Liver (tissue), 9 donors: ENCODE results near the gene SETD1B. TPM values are rescaled to one million over a fixed set of nuclear protein-coding genes. Genes with fewer than 3 reads are reported as not detected.
A peak's percentile ranks its signal among the peaks of the same experiment; 100 is the strongest.

Experiments used
- DNase-seq: peaks from one replicate; pipeline ENCODE4 v3.0.0-alpha.2; 2017; ENCODE audit warnings: low spot score
- H3K27ac ChIP-seq, 2 donors: one replicate each; pipeline ENCODE4 v1.7.0; 2013; ENCODE audit warnings: inconsistent platforms in 2 of 2, low read length in 2 of 2, control low read depth in 1 of 2, low read depth in 1 of 2, mild to moderate bottlenecking in 1 of 2
- H3K27me3 ChIP-seq, 4 donors: one replicate each; pipeline versions ENCODE4 v1.6.1 to v1.7.0; 2013; ENCODE audit warnings: low read length in 3 of 4, inconsistent platforms in 1 of 4, mild to moderate bottlenecking in 1 of 4, moderate library complexity in 1 of 4; ENCODE audit not compliant: control insufficient read depth in 4 of 4, insufficient read depth in 4 of 4
- H3K36me3 ChIP-seq, 4 donors: one replicate each; pipeline versions ENCODE4 v1.6.1 to v1.7.0; 2013; ENCODE audit warnings: low read length in 3 of 4, mild to moderate bottlenecking in 3 of 4, low read depth in 1 of 4, moderate library complexity in 1 of 4; ENCODE audit not compliant: control insufficient read depth in 4 of 4, insufficient read depth in 3 of 4
- H3K4me1 ChIP-seq, 4 donors: one replicate each; pipeline versions ENCODE4 v1.6.1 to v1.7.0; 2013; ENCODE audit warnings: low read length in 3 of 4, mild to moderate bottlenecking in 3 of 4, moderate library complexity in 1 of 4; ENCODE audit not compliant: control insufficient read depth in 4 of 4, insufficient read depth in 4 of 4
- H3K4me3 ChIP-seq, 3 donors: one replicate each; pipeline versions ENCODE4 v1.6.1 to v1.7.0; 2013; ENCODE audit warnings: low read length in 3 of 3, control low read depth in 1 of 3, low read depth in 1 of 3, mild to moderate bottlenecking in 1 of 3
- H3K9ac ChIP-seq, 2 donors: one replicate each; pipeline ENCODE4 v1.7.0; 2013; ENCODE audit warnings: low read length in 2 of 2, mild to moderate bottlenecking in 2 of 2, moderate library complexity in 2 of 2, control low read depth in 1 of 2, low read depth in 1 of 2
- H3K9me3 ChIP-seq, 4 donors: one replicate each; pipeline versions ENCODE4 v1.6.1 to v1.7.0; 2013; ENCODE audit warnings: low read length in 3 of 4; ENCODE audit not compliant: control insufficient read depth in 4 of 4
- HNF4A ChIP-seq, 2 donors: conservative IDR thresholded peaks; 2 replicates each; pipeline ENCODE4 v1.6.1; 2016; ENCODE audit warnings: antibody characterized with exemption in 2 of 2, mild to moderate bottlenecking in 2 of 2
- NR2F2 ChIP-seq: IDR thresholded peaks from 2 replicates; pipeline ENCODE4 v1.6.1; 2016; ENCODE audit warnings: antibody characterized with exemption
- RAD21 ChIP-seq, 2 donors: IDR thresholded peaks; 2 replicates each; pipeline ENCODE4 v1.6.1; 2016; ENCODE audit warnings: antibody characterized with exemption in 2 of 2, mild to moderate bottlenecking in 2 of 2
- RXRA ChIP-seq, 2 donors: IDR thresholded peaks; 2 replicates each; pipeline ENCODE4 v1.6.1; 2017 to 2018; ENCODE audit warnings: antibody characterized with exemption in 2 of 2, mild to moderate bottlenecking in 1 of 2
- SP1 ChIP-seq: IDR thresholded peaks from 2 replicates; pipeline ENCODE4 v1.6.1; 2018; ENCODE audit warnings: antibody characterized with exemption, mild to moderate bottlenecking
- TAF1 ChIP-seq: conservative IDR thresholded peaks from 2 replicates; pipeline ENCODE4 v1.6.1; 2016; ENCODE audit warnings: antibody characterized with exemption, mild to moderate bottlenecking
- YY1 ChIP-seq: IDR thresholded peaks from 2 replicates; pipeline ENCODE4 v1.6.1; 2016; ENCODE audit warnings: antibody characterized with exemption, mild to moderate bottlenecking
- WGBS: extraction: QIAGEN DNeasy Blood & Tissue Kit; methylation state at CpG from one replicate; pipeline ENCODE4 v1.1.7; 2013; 5-methylcytosine and 5-hydroxymethylcytosine counted together
- polyA plus RNA-seq, 2 donors: library from polyadenylated mRNA; stranded (reverse) in 1 of 2; unstranded in 1 of 2; fragments of 200-250 nt in 1 of 2; fragments of >200 nt in 1 of 2; fragmentation: Nextera tagmentation in 1 of 2; extraction: Ambion mirVana in 1 of 2; gene quantifications; one replicate each; pipeline versions ENCODE4 v1.2.1 to v1.2.3, GENCODE V29; 2013 to 2015
- total RNA-seq, 2 donors: library from RNA; depleted of rRNA; stranded (reverse); fragments of >200 nt; gene quantifications; one replicate each; pipeline ENCODE4 v1.2.3, GENCODE V29; 2014
- TF ChIP-seq, protein P1 (sequence below): IDR thresholded peaks from 2 replicates; pipeline ENCODE4 v1.6.1; 2016; ENCODE audit warnings: antibody characterized with exemption
- TF ChIP-seq, protein P2 (sequence below): IDR thresholded peaks from 2 replicates; pipeline ENCODE4 v1.6.1; 2016; ENCODE audit warnings: antibody characterized with exemption, mild to moderate bottlenecking
- TF ChIP-seq, protein P3 (sequence below): fragments of 150-350 bp; IDR thresholded peaks from 2 replicates; pipeline ENCODE4 v1.5.1; 2017; ENCODE audit warnings: improper control_type of control experiment, low read depth, low read length; ENCODE audit not compliant: missing input control
- donor health status: healthy.
- donor health status: healthy.
- donor health status: healthy.
- donor health status: healthy.
- donor health status: healthy.

SETD1B gene
- total and polyA plus RNA-seq, 4 donors: 1.8 to 7.9 (median 5.0) TPM

DNA sequence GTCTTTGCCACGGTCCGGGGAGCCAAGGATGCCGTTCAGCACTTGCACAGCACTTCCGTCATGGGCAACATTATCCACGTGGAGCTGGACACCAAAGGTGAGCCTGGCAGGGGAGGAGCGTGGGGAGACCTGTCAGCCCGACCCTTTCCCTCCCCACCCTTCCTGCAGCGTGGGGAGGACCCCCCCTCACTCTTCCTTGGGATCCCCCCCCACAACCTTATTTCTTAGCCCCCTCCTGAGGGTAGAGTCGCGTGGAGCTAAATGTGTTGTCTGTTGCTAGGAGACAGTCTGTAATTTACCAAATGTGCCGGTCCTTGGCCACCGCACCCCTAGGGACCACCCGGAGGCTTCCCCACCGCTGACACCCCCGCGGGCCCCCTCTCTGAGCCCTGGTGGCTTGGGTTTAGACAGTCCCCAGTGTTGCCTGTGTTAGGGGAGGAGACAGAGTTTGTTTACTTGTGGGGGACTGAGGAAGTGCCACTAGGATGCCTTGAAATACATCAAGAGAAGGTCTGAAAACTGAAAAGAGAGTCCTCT is 2.3 kb downstream of the SETD1B start:
- H3K4me3 ChIP-seq: peak overlapping the region; percentile 77 to 93 (median 81)
- H3K9ac ChIP-seq: peak overlapping the region; percentile 36 to 71
- no peaks in the 10 kb centered on the region for H3K27me3 ChIP-seq
- peak overlapping the region; percentile 65 to 67 for H3K27ac ChIP-seq
- TF ChIP-seq RAD21 (IDR thresholded peaks at IDR 0.05): no peak
- TF ChIP-seq, protein P1, sequence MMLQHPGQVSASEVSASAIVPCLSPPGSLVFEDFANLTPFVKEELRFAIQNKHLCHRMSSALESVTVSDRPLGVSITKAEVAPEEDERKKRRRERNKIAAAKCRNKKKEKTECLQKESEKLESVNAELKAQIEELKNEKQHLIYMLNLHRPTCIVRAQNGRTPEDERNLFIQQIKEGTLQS: no peak
- TF ChIP-seq, protein P2, sequence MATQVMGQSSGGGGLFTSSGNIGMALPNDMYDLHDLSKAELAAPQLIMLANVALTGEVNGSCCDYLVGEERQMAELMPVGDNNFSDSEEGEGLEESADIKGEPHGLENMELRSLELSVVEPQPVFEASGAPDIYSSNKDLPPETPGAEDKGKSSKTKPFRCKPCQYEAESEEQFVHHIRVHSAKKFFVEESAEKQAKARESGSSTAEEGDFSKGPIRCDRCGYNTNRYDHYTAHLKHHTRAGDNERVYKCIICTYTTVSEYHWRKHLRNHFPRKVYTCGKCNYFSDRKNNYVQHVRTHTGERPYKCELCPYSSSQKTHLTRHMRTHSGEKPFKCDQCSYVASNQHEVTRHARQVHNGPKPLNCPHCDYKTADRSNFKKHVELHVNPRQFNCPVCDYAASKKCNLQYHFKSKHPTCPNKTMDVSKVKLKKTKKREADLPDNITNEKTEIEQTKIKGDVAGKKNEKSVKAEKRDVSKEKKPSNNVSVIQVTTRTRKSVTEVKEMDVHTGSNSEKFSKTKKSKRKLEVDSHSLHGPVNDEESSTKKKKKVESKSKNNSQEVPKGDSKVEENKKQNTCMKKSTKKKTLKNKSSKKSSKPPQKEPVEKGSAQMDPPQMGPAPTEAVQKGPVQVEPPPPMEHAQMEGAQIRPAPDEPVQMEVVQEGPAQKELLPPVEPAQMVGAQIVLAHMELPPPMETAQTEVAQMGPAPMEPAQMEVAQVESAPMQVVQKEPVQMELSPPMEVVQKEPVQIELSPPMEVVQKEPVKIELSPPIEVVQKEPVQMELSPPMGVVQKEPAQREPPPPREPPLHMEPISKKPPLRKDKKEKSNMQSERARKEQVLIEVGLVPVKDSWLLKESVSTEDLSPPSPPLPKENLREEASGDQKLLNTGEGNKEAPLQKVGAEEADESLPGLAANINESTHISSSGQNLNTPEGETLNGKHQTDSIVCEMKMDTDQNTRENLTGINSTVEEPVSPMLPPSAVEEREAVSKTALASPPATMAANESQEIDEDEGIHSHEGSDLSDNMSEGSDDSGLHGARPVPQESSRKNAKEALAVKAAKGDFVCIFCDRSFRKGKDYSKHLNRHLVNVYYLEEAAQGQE: peak; percentile 0
- H3K9me3 ChIP-seq: no peaks in the 10 kb centered on the region
- 2% methylated on average over 16 of the region's 16 CpGs for WGBS
- H3K4me1 ChIP-seq: peaks cover 9 to 53% (median 37%) of the 10 kb centered on the region in 4 donors
- DNase-seq: no peak
- H3K36me3 ChIP-seq: peaks cover 9 to 19% (median 17%) of the 10 kb centered on the region in 4 donors

DNA sequence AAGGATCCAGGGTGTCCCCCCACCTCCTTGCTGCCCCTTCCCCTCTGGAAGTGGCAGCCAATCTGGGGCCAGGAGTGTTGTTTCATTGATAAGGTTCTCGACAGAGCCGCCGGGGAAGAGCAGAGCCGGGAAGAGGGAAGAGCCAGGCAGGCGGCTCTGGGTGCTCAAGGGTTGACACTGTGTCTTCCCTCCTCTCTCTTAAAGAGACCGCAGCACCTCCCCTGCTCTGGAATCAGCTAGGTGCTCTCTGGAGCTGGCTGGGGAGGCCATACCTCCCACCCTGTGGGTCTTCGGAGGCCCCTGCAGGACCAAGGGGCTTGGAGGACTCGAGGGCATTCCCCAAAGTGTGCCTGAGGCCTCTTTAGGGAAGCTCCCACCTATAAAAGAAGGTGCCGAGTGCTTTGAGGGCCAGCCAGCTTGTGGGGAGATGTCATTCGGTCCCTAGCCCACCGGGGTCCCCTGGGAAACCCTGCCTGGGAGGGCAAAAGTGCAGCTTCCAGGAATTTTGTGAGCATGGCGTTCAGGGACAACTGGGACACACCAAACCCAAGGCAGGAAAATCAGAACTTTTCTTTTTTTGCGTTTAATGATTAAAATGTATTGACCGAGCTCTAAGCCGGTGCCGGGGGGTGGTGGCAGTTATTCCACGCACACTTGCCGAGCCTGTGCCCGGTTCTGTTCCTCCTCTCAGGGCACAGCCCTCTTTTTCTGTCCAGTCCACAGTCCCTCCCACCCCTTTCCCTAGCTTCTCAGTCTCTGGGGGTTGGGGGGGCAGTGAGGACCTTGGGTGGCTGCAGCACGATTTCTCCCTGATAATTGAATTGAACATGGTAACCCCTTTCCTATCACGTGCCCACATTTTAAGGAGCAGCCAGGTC is 3.0 kb downstream of the SETD1B start:
- Histone ChIP-seq H3K4me3 (peak overlapping the region; percentile 77 to 93 (median 81)), H3K27ac (peak overlapping the region; percentile 65 to 67), H3K9me3 (no peaks in the 10 kb centered on the region), H3K27me3 (no peaks in the 10 kb centered on the region), H3K9ac (peak overlapping the region; percentile 36 to 71), H3K36me3 (peaks cover 9 to 19% (median 17%) of the 10 kb centered on the region in 4 donors), H3K4me1 (peaks cover 9 to 57% (median 43%) of the 10 kb centered on the region in 4 donors)
- DNase-seq: no peak
- no peak for TF ChIP-seq NR2F2
- TF ChIP-seq RAD21 (IDR thresholded peaks at IDR 0.05): peak in 1 of 2 donors; percentile 27
- peak; percentile 21 to 36 for TF ChIP-seq RXRA (IDR thresholded peaks at IDR 0.05)
- TF ChIP-seq, protein P2: no peak
- TF ChIP-seq SP1: peak; percentile 54
- peak; percentile 15 for TF ChIP-seq TAF1
- TF ChIP-seq, protein P3, sequence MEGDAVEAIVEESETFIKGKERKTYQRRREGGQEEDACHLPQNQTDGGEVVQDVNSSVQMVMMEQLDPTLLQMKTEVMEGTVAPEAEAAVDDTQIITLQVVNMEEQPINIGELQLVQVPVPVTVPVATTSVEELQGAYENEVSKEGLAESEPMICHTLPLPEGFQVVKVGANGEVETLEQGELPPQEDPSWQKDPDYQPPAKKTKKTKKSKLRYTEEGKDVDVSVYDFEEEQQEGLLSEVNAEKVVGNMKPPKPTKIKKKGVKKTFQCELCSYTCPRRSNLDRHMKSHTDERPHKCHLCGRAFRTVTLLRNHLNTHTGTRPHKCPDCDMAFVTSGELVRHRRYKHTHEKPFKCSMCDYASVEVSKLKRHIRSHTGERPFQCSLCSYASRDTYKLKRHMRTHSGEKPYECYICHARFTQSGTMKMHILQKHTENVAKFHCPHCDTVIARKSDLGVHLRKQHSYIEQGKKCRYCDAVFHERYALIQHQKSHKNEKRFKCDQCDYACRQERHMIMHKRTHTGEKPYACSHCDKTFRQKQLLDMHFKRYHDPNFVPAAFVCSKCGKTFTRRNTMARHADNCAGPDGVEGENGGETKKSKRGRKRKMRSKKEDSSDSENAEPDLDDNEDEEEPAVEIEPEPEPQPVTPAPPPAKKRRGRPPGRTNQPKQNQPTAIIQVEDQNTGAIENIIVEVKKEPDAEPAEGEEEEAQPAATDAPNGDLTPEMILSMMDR: no peak
- TF ChIP-seq HNF4A (conservative IDR thresholded peaks at IDR 0.05): peak; percentile 17 to 62
- TF ChIP-seq YY1: peak; percentile 47
- WGBS: 14% methylated on average over 21 of the region's 21 CpGs
